Measurements from ENCODE around the gene DNAH7.

GRCh38 chr2:195759877-195760276 is 308.8 kb downstream of the DNAH7 start:
- no peak for TF ChIP-seq POLR2AphosphoS5 (IDR thresholded peaks at IDR 0.05)
- TF ChIP-seq CTCF (IDR thresholded peaks at IDR 0.05): no peak
- TF ChIP-seq EP300 (IDR thresholded peaks at IDR 0.05): no peak
- TF ChIP-seq POLR2A (IDR thresholded peaks at IDR 0.05): no peak
